ENCODE results near the gene LGALS4. TPM values are rescaled to one million over a fixed set of nuclear protein-coding genes. Genes with fewer than 3 reads are reported as not detected.

The LGALS4 gene
- total and polyA plus RNA-seq, 9 of the 15 experiments (the other 6 are each of a cell fraction or from before 2014, with no cell fraction given) = 0.08 to 1.1 (median 0.30) TPM; not detected in 3

GRCh38 chr19:38849147-38849859, 36.6 kb upstream of the LGALS4 start (continued):
- peak in 1 of 3 experiments; percentile 65; a peak in 1 of 6 replicates for TF ChIP-seq ZBTB11 (CRISPR knock-in tag; IDR thresholded peaks at IDR 0.05)
- peak; percentile 55; the same call in 1 of the 2 replicates for TF ChIP-seq HDAC2 (IDR thresholded peaks at IDR 0.05)
- peak; percentile 60 for TF ChIP-seq POLR2B (IDR thresholded peaks at IDR 0.05; ENCODE audit: low read depth, partially characterized antibody)
- TF ChIP-seq COPS2 (conservative IDR thresholded peaks at IDR 0.05) = no peak
- peak; percentile 64 for TF ChIP-seq MXD1 (CRISPR knock-in tag; IDR thresholded peaks at IDR 0.05; ENCODE audit: borderline replicate concordance, poor library complexity, severe bottlenecking)
- TF ChIP-seq NCOA2 (IDR thresholded peaks at IDR 0.05; ENCODE audit: partially characterized antibody in 2 of 2) = no peak
- TF ChIP-seq ZBTB2 (IDR thresholded peaks at IDR 0.05) = peak; percentile 97
- no peak for TF ChIP-seq CHD4 (IDR thresholded peaks at IDR 0.05; ENCODE audit: insufficient read depth, insufficient replicate concordance, low read depth, low read length, poor library complexity, severe bottlenecking)
- TF ChIP-seq CEBPG (CRISPR knock-in tag; IDR thresholded peaks at IDR 0.05) = peak; percentile 40; the same call in 1 of the 2 replicates
- TF ChIP-seq CEBPG (tag; conservative IDR thresholded peaks at IDR 0.05 in 1 of 2, IDR thresholded peaks at IDR 0.05 in 1 of 2) = 0 out of 4 replicates have a peak, but pooled peaks have one; percentile 13 to 20
- TF ChIP-seq GTF2A2 (tag; IDR thresholded peaks at IDR 0.05) = no peak
- TF ChIP-seq SPI1 (IDR thresholded peaks at IDR 0.05; ENCODE audit: borderline replicate concordance, low read depth, low read length) = peak; percentile 84
- no peak for TF ChIP-seq XRCC3 (IDR thresholded peaks at IDR 0.05)
- 0 out of 2 replicates have a peak, but pooled peaks have one; percentile 35 for TF ChIP-seq POLR2H (tag; IDR thresholded peaks at IDR 0.05; ENCODE audit: low read depth)
- peak; percentile 62 for TF ChIP-seq POU5F1 (IDR thresholded peaks at IDR 0.05; ENCODE audit: borderline replicate concordance, low read depth, low read length, partially characterized antibody)
- TF ChIP-seq C11orf30 (IDR thresholded peaks at IDR 0.05; ENCODE audit: low read depth) = no peak
- no peak for TF ChIP-seq RBM34 (IDR thresholded peaks at IDR 0.05; ENCODE audit: borderline replicate concordance, insufficient read depth, low read length)
- no peak for TF ChIP-seq ZSCAN29 (IDR thresholded peaks at IDR 0.05)
- peak; percentile 97 for TF ChIP-seq L3MBTL2 (IDR thresholded peaks at IDR 0.05)
- no peak for TF ChIP-seq ZBTB34 (CRISPR knock-in tag; IDR thresholded peaks at IDR 0.05)
- peak; percentile 61 for TF ChIP-seq HCFC1 (IDR thresholded peaks at IDR 0.05; ENCODE audit: low read depth, low read length)
